PC-9 (cell line): ENCODE measurements around the gene WDR7. TPM values are rescaled to one million over a fixed set of nuclear protein-coding genes. Genes with fewer than 3 reads are reported as not detected.

Experiments
- BruUV-seq: library from RNA; stranded (reverse); fragments of 400-500 nt; replicated peaks from 2 replicates; lab custom pipeline; 2021; lab: Mats Ljungman, UMichigan
- CTCF ChIA-PET: fragments of 300-600 bp; sonication (Branson Sonifier 250); formaldehyde crosslinking; loops from one replicate; lab custom pipeline; 2022; ENCODE audit warnings: antibody characterized with exemption; lab: Charles Lee
- POLR2A ChIA-PET: fragments of 300-600 bp; sonication (Branson Sonifier 250); formaldehyde crosslinking; loops from one replicate; lab custom pipeline; 2022; ENCODE audit warnings: antibody characterized with exemption; ENCODE audit not compliant: unreplicated experiment; lab: Charles Lee
- DNase-seq, 2 experiments: peaks; one replicate each; pipeline versions ENCODE4 v3.0.0 to v3.0.0-alpha.2; 2015 to 2022; ENCODE audit warnings: mixed read lengths in 1 of 2
- H2AFZ ChIP-seq: fragments of 200-600 bp; sonication (generic); 2 replicates; pipeline ENCODE4 v1.8.1; 2017; ENCODE audit warnings: antibody characterized with exemption
- H3F3A ChIP-seq: fragments of 200-600 bp; sonication (generic); 2 replicates; pipeline ENCODE4 v1.8.1; 2017; ENCODE audit warnings: antibody characterized with exemption, mild to moderate bottlenecking, low read depth; ENCODE audit not compliant: insufficient read depth
- H3K27ac ChIP-seq: fragments of 200-600 bp; sonication (generic); 2 replicates; pipeline ENCODE4 v1.6.1; 2016; ENCODE audit warnings: mixed run types
- H3K27me3 ChIP-seq: fragments of 200-600 bp; sonication (generic); 2 replicates; pipeline ENCODE4 v1.6.1; 2016; ENCODE audit warnings: low read depth, mixed run types; ENCODE audit not compliant: insufficient read depth
- H3K36me3 ChIP-seq: fragments of 200-600 bp; sonication (generic); 2 replicates; pipeline ENCODE4 v1.6.1; 2016; ENCODE audit warnings: low read depth, mixed run types
- H3K4me1 ChIP-seq: fragments of 200-600 bp; sonication (generic); replicated peaks from 2 replicates; pipeline ENCODE4 v1.6.1; 2016; ENCODE audit warnings: mixed run types; ENCODE audit not compliant: insufficient read depth
- H3K4me2 ChIP-seq: fragments of 200-600 bp; sonication (generic); 2 replicates; pipeline ENCODE4 v1.6.1; 2017; ENCODE audit warnings: mixed run types
- H3K4me3 ChIP-seq: fragments of 200-600 bp; sonication (generic); 2 replicates; pipeline ENCODE4 v1.6.1; 2016; ENCODE audit warnings: mixed run types
- H3K79me2 ChIP-seq: fragments of 200-600 bp; sonication (generic); 2 replicates; pipeline ENCODE4 v1.6.1; 2017; ENCODE audit warnings: low read depth, mixed run types
- H3K9me2 ChIP-seq: fragments of 200-600 bp; sonication (generic); 2 replicates; pipeline ENCODE4 v1.8.1; 2017; ENCODE audit warnings: mild to moderate bottlenecking; ENCODE audit not compliant: insufficient read depth
- H3K9me3 ChIP-seq: fragments of 200-600 bp; sonication (generic); 2 replicates; pipeline ENCODE4 v1.8.1; 2016; ENCODE audit warnings: low read depth; ENCODE audit not compliant: insufficient read depth
- H4K20me1 ChIP-seq: fragments of 200-600 bp; sonication (generic); 2 replicates; pipeline ENCODE4 v1.8.1; 2017; ENCODE audit not compliant: insufficient read depth
- CTCF ChIP-seq: fragments of 200-600 bp; sonication (generic); conservative IDR thresholded peaks from 2 replicates; pipeline ENCODE4 v1.6.1; 2017; ENCODE audit warnings: mixed run types, antibody characterized with exemption, mild to moderate bottlenecking, moderate library complexity
- EZH2 ChIP-seq: fragments of 200-600 bp; sonication (generic); IDR thresholded peaks from 2 replicates; pipeline ENCODE4 v1.8.0; 2017; ENCODE audit warnings: antibody characterized with exemption, low read depth
- intact Hi-C: fragments of 100-400 bp; cut with micrococcal nuclease; formaldehyde crosslinking; loops from one replicate; pipeline ENCODE4 v1.10.0; 2022; ENCODE audit not compliant: unreplicated experiment
- total RNA-seq: library from RNA; stranded (reverse); gene quantifications from 2 replicates; pipeline ENCODE4 v1.2.3, GENCODE V29; 2021

The WDR7 gene
- total RNA-seq, 1 experiment from 2014 or later, result 7.7 TPM

- intact Hi-C loops, result no loop called here
- CTCF ChIA-PET, result no interaction called here
- H3K36me3 ChIP-seq, result no peaks in the 10 kb centered on the region
- H3K79me2 ChIP-seq, result no peaks in the 10 kb centered on the region
- no peak overlapping the region for H2AFZ ChIP-seq
- no peak overlapping the region for H3K4me3 ChIP-seq
- no peaks in the 10 kb centered on the region for H4K20me1 ChIP-seq
- no peak overlapping the region for H3K4me2 ChIP-seq
- no peaks in the 10 kb centered on the region for H3K9me2 ChIP-seq
- no peaks in the 10 kb centered on the region for H3K4me1 ChIP-seq
- TF ChIP-seq CTCF (no peak), EZH2 (no peak)
- DNase-seq, result no peak
- POLR2A ChIA-PET, result no interaction called here
- BruUV-seq, result no TSS peak
- no peak overlapping the region for H3K27ac ChIP-seq
- H3K9me3 ChIP-seq, result no peaks in the 10 kb centered on the region
- no peaks in the 10 kb centered on the region for H3F3A ChIP-seq
- no peaks in the 10 kb centered on the region for H3K27me3 ChIP-seq
Observed at GRCh38 chr18:56770873-56771272, 119.7 kb downstream of the WDR7 start.

- Histone ChIP-seq H3K4me2 (no peak overlapping the region), H3K27me3 (no peaks in the 10 kb centered on the region), H3K36me3 (no peaks in the 10 kb centered on the region), H3K9me3 (no peaks in the 10 kb centered on the region), H3K4me3 (no peak overlapping the region), H3K9me2 (no peaks in the 10 kb centered on the region), H3K27ac (no peak overlapping the region), H3F3A (no peaks in the 10 kb centered on the region), H2AFZ (no peak overlapping the region), H4K20me1 (no peaks in the 10 kb centered on the region), H3K4me1 (no peaks in the 10 kb centered on the region), H3K79me2 (no peaks in the 10 kb centered on the region)
- intact Hi-C loops, result no loop called here
- POLR2A ChIA-PET, result no interaction called here
- DNase-seq, result no peak
- CTCF ChIA-PET, result no interaction called here
- no peak for TF ChIP-seq CTCF
- no peak for TF ChIP-seq EZH2
- no TSS peak for BruUV-seq
Observed at GRCh38 chr18:56775701-56776100, 124.5 kb downstream of the WDR7 start.

GRCh38 chr18:56787390-56787789, 136.2 kb downstream of the WDR7 start:
- DNase-seq, result no peak
- Histone ChIP-seq H4K20me1 (no peaks in the 10 kb centered on the region), H3K27ac (no peak overlapping the region), H3F3A (no peaks in the 10 kb centered on the region), H3K36me3 (no peaks in the 10 kb centered on the region), H3K4me1 (no peaks in the 10 kb centered on the region), H3K9me3 (no peaks in the 10 kb centered on the region), H3K4me2 (no peak overlapping the region), H3K9me2 (no peaks in the 10 kb centered on the region), H2AFZ (no peak overlapping the region), H3K4me3 (no peak overlapping the region), H3K79me2 (no peaks in the 10 kb centered on the region), H3K27me3 (no peaks in the 10 kb centered on the region)
- POLR2A ChIA-PET, result no interaction called here
- intact Hi-C loops, result no loop called here
- CTCF ChIA-PET, result no interaction called here
- TF ChIP-seq EZH2 (no peak), CTCF (no peak)
- BruUV-seq, result no TSS peak
